Activated naive CD8-positive, alpha-beta T cell treated with anti-CD3 and anti-CD28 coated beads for 36 hours (primary cell): ENCODE measurements around the gene FSTL4. TPM values are rescaled to one million over a fixed set of nuclear protein-coding genes. Genes with fewer than 3 reads are reported as not detected.
"Not testable (repeated sequence)": the region's sequence is repeated elsewhere in the genome, so short reads cannot be mapped to it uniquely, and the experiment has no call there.

Source experiments
- DNase-seq: peaks from one replicate; pipeline ENCODE4 v3.0.0; 2021
- H3K27ac Mint-ChIP-seq: one replicate; pipeline ENCODE4 v1.8.0; 2022; ENCODE audit warnings: mild to moderate bottlenecking, moderate library complexity, mixed read lengths
- H3K27me3 Mint-ChIP-seq: one replicate; pipeline ENCODE4 v1.8.0; 2022; ENCODE audit warnings: mild to moderate bottlenecking, mixed read lengths
- H3K36me3 Mint-ChIP-seq: one replicate; pipeline ENCODE4 v1.8.0; 2021; ENCODE audit warnings: mild to moderate bottlenecking, mixed read lengths
- H3K4me1 Mint-ChIP-seq: one replicate; pipeline ENCODE4 v1.8.0; 2021; ENCODE audit warnings: mixed read lengths
- H3K4me3 Mint-ChIP-seq: one replicate; pipeline ENCODE4 v1.8.0; 2022; ENCODE audit warnings: mild to moderate bottlenecking, moderate library complexity, mixed read lengths
- H3K9me3 Mint-ChIP-seq: one replicate; pipeline ENCODE4 v1.8.0; 2022; ENCODE audit warnings: mixed read lengths
- total RNA-seq, 2 experiments: library from RNA; stranded (reverse); gene quantifications; one replicate each; pipeline ENCODE4 v1.2.3, GENCODE V29; 2021

Gene FSTL4
- total RNA-seq, 2 experiments from 2014 or later, result 0.10 to 0.29 TPM

GRCh38 chr5:133230823-133231578 lies 381.3 kb downstream of the FSTL4 start:
- no peak for DNase-seq
- no peaks in the 10 kb centered on the region for H3K36me3 Mint-ChIP-seq
- no peak overlapping the region for H3K4me3 Mint-ChIP-seq
- H3K27ac Mint-ChIP-seq, result no peak overlapping the region
- no peaks in the 10 kb centered on the region for H3K9me3 Mint-ChIP-seq
- H3K27me3 Mint-ChIP-seq, result no peaks in the 10 kb centered on the region
- H3K4me1 Mint-ChIP-seq, result no peaks in the 10 kb centered on the region

- H3K9me3 Mint-ChIP-seq, result no peaks in the 10 kb centered on the region
- no peaks in the 10 kb centered on the region for H3K27me3 Mint-ChIP-seq
- DNase-seq, result no peak
- H3K36me3 Mint-ChIP-seq, result no peaks in the 10 kb centered on the region
- H3K4me3 Mint-ChIP-seq, result no peak overlapping the region
- H3K27ac Mint-ChIP-seq, result no peak overlapping the region
- H3K4me1 Mint-ChIP-seq, result no peaks in the 10 kb centered on the region
Measured at GRCh38 chr5:133229931-133230664, 382.2 kb downstream of the FSTL4 start.

- no peaks in the 10 kb centered on the region for H3K4me1 Mint-ChIP-seq
- DNase-seq, result no peak
- no peaks in the 10 kb centered on the region for H3K27me3 Mint-ChIP-seq
- H3K9me3 Mint-ChIP-seq, result no peaks in the 10 kb centered on the region
- H3K36me3 Mint-ChIP-seq, result no peaks in the 10 kb centered on the region
- H3K4me3 Mint-ChIP-seq, result no peak overlapping the region
- no peak overlapping the region for H3K27ac Mint-ChIP-seq
Measured at GRCh38 chr5:133228316-133228715, 384.0 kb downstream of the FSTL4 start.

- DNase-seq, result no peak
- Mint-ChIP-seq H3K27ac (no peak overlapping the region), H3K4me3 (no peak overlapping the region), H3K36me3 (no peaks in the 10 kb centered on the region), H3K9me3 (no peaks in the 10 kb centered on the region), H3K4me1 (no peaks in the 10 kb centered on the region), H3K27me3 (no peaks in the 10 kb centered on the region)
Measured at GRCh38 chr5:133227897-133228296, 384.4 kb downstream of the FSTL4 start.

GRCh38 chr5:133227082-133227481 lies 385.3 kb downstream of the FSTL4 start:
- Mint-ChIP-seq H3K36me3 (no peaks in the 10 kb centered on the region), H3K4me1 (no peaks in the 10 kb centered on the region), H3K4me3 (no peak overlapping the region), H3K27me3 (no peaks in the 10 kb centered on the region), H3K9me3 (no peaks in the 10 kb centered on the region), H3K27ac (no peak overlapping the region)
- no peak for DNase-seq

GRCh38 chr5:133226186-133226585 lies 386.2 kb downstream of the FSTL4 start:
- no peaks in the 10 kb centered on the region for H3K9me3 Mint-ChIP-seq
- no peaks in the 10 kb centered on the region for H3K4me1 Mint-ChIP-seq
- DNase-seq, result no peak
- H3K27ac Mint-ChIP-seq, result no peak overlapping the region
- no peaks in the 10 kb centered on the region for H3K36me3 Mint-ChIP-seq
- H3K27me3 Mint-ChIP-seq, result no peaks in the 10 kb centered on the region
- no peak overlapping the region for H3K4me3 Mint-ChIP-seq

GRCh38 chr5:133225671-133226152 lies 386.6 kb downstream of the FSTL4 start:
- no peaks in the 10 kb centered on the region for H3K9me3 Mint-ChIP-seq
- no peak overlapping the region for H3K4me3 Mint-ChIP-seq
- H3K4me1 Mint-ChIP-seq, result no peaks in the 10 kb centered on the region
- H3K27me3 Mint-ChIP-seq, result no peaks in the 10 kb centered on the region
- H3K36me3 Mint-ChIP-seq, result no peaks in the 10 kb centered on the region
- DNase-seq, result no peak
- H3K27ac Mint-ChIP-seq, result no peak overlapping the region

GRCh38 chr5:133222979-133223378 lies 389.4 kb downstream of the FSTL4 start:
- Mint-ChIP-seq H3K4me3 (no peak overlapping the region), H3K27ac (no peak overlapping the region), H3K27me3 (no peaks in the 10 kb centered on the region)

GRCh38 chr5:133222521-133222920 lies 389.8 kb downstream of the FSTL4 start:
- Mint-ChIP-seq H3K9me3 (no peaks in the 10 kb centered on the region), H3K4me1 (no peaks in the 10 kb centered on the region), H3K27ac (no peak overlapping the region), H3K36me3 (no peaks in the 10 kb centered on the region), H3K4me3 (no peak overlapping the region), H3K27me3 (no peaks in the 10 kb centered on the region)
- DNase-seq, result no peak

More at GRCh38 chr5:133222979-133223378, 389.4 kb downstream of the FSTL4 start:
- Mint-ChIP-seq H3K9me3 (no peaks in the 10 kb centered on the region), H3K4me1 (no peaks in the 10 kb centered on the region), H3K36me3 (no peaks in the 10 kb centered on the region)
- DNase-seq, result no peak

- H3K4me3 Mint-ChIP-seq, result no peak overlapping the region
Measured at GRCh38 chr5:133222040-133222439, 390.3 kb downstream of the FSTL4 start.

GRCh38 chr5:133220851-133221674 lies 391.3 kb downstream of the FSTL4 start:
- no peak for DNase-seq
- Mint-ChIP-seq H3K27me3 (no peaks in the 10 kb centered on the region), H3K9me3 (no peaks in the 10 kb centered on the region), H3K4me3 (no peak overlapping the region), H3K36me3 (no peaks in the 10 kb centered on the region), H3K27ac (no peak overlapping the region), H3K4me1 (no peaks in the 10 kb centered on the region)

More at GRCh38 chr5:133222040-133222439, 390.3 kb downstream of the FSTL4 start:
- Mint-ChIP-seq H3K27ac (no peak overlapping the region), H3K4me1 (no peaks in the 10 kb centered on the region), H3K9me3 (no peaks in the 10 kb centered on the region), H3K27me3 (no peaks in the 10 kb centered on the region), H3K36me3 (no peaks in the 10 kb centered on the region)
- no peak for DNase-seq

- no peak overlapping the region for H3K27ac Mint-ChIP-seq
- H3K27me3 Mint-ChIP-seq, result no peaks in the 10 kb centered on the region
- no peaks in the 10 kb centered on the region for H3K9me3 Mint-ChIP-seq
- no peak overlapping the region for H3K4me3 Mint-ChIP-seq
- H3K4me1 Mint-ChIP-seq, result no peaks in the 10 kb centered on the region
- no peak for DNase-seq
- H3K36me3 Mint-ChIP-seq, result no peaks in the 10 kb centered on the region
Measured at GRCh38 chr5:133219296-133219695, 393.0 kb downstream of the FSTL4 start.

GRCh38 chr5:133216138-133216537 lies 396.2 kb downstream of the FSTL4 start:
- not testable (repeated sequence) for H3K4me1 Mint-ChIP-seq, H3K9me3 Mint-ChIP-seq, DNase-seq, H3K27ac Mint-ChIP-seq, H3K36me3 Mint-ChIP-seq, H3K4me3 Mint-ChIP-seq, H3K27me3 Mint-ChIP-seq

GRCh38 chr5:133214153-133214820 lies 398.1 kb downstream of the FSTL4 start:
- Mint-ChIP-seq H3K27me3 (no peaks in the 10 kb centered on the region), H3K4me1 (no peaks in the 10 kb centered on the region), H3K27ac (no peak overlapping the region), H3K9me3 (no peaks in the 10 kb centered on the region), H3K36me3 (no peaks in the 10 kb centered on the region), H3K4me3 (no peak overlapping the region)
- DNase-seq, result no peak
